ENCODE measurements around the gene WDFY4. TPM values are rescaled to one million over a fixed set of nuclear protein-coding genes. Genes with fewer than 3 reads are reported as not detected.
A peak's percentile ranks its signal among the peaks of the same experiment; 100 is the strongest.

The WDFY4 gene
- total RNA-seq, 1 donor from 2014 or later, result not detected

DNA sequence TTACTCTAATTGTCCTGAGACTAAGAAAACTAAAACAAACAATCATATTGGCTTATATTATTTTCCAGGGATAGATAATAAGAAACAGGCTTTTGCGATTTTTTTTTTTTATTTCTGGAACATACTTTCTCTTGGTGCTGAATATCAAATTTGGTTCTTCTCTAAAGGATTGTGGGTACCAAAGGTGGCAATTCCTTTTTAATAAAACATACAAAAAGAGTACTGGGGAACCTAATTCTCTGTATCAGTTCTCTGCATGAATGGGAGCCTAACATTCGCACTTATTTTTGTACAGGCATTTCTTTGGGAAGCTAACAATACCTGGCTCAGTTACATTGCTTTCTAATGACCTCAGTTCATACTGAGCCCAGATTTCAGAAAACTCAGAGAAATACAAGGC, 222.2 kb downstream of the WDFY4 start:
- H3K4me3 Mint-ChIP-seq (ENCODE audit: unreplicated experiment), result no peak overlapping the region
- peaks cover 3% of the 10 kb centered on the region for H3K27me3 Mint-ChIP-seq (ENCODE audit: unreplicated experiment)
- no peak overlapping the region for H3K27ac Mint-ChIP-seq (ENCODE audit: unreplicated experiment)
- no peak for DNase-seq (ENCODE audit: extremely low spot score, unreplicated experiment)
- H3K9me3 Mint-ChIP-seq (ENCODE audit: unreplicated experiment), result no peaks in the 10 kb centered on the region
- H3K36me3 Mint-ChIP-seq (ENCODE audit: unreplicated experiment), result no peaks in the 10 kb centered on the region
- TF ChIP-seq, protein P1, sequence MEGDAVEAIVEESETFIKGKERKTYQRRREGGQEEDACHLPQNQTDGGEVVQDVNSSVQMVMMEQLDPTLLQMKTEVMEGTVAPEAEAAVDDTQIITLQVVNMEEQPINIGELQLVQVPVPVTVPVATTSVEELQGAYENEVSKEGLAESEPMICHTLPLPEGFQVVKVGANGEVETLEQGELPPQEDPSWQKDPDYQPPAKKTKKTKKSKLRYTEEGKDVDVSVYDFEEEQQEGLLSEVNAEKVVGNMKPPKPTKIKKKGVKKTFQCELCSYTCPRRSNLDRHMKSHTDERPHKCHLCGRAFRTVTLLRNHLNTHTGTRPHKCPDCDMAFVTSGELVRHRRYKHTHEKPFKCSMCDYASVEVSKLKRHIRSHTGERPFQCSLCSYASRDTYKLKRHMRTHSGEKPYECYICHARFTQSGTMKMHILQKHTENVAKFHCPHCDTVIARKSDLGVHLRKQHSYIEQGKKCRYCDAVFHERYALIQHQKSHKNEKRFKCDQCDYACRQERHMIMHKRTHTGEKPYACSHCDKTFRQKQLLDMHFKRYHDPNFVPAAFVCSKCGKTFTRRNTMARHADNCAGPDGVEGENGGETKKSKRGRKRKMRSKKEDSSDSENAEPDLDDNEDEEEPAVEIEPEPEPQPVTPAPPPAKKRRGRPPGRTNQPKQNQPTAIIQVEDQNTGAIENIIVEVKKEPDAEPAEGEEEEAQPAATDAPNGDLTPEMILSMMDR (IDR thresholded peaks at IDR 0.05), result no peak
- H3K4me1 Mint-ChIP-seq (ENCODE audit: unreplicated experiment), result no peaks in the 10 kb centered on the region

DNA sequence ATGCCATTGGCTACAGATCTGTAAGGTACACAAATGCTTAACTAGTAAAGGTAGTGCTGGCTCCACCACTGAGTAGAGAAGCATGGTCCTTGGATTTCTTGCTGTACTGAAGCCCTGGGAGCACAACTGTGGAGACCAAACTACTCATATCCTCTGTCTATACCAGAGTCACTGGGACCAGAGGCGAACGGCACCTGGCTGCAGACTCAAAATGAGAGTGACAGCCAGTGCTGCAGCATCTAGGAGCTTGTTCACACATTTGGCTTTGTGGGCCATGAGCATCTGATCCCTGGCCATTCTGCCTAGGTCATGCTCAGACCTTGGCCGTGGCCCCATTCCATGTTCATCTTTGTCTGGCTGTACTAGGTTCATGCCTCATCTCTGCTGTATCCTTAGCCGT, 223.1 kb downstream of the WDFY4 start:
- peaks cover 3% of the 10 kb centered on the region for H3K27me3 Mint-ChIP-seq (ENCODE audit: unreplicated experiment)

GRCh38 chr10:48910548-48910947, 225.9 kb downstream of the WDFY4 start:
- Mint-ChIP-seq H3K27ac (ENCODE audit: unreplicated experiment) (no peak overlapping the region), H3K36me3 (ENCODE audit: unreplicated experiment) (no peaks in the 10 kb centered on the region), H3K9me3 (ENCODE audit: unreplicated experiment) (no peaks in the 10 kb centered on the region), H3K4me1 (ENCODE audit: unreplicated experiment) (no peaks in the 10 kb centered on the region), H3K4me3 (ENCODE audit: unreplicated experiment) (no peak overlapping the region), H3K27me3 (ENCODE audit: unreplicated experiment) (peaks cover 3% of the 10 kb centered on the region)
- DNase-seq (ENCODE audit: extremely low spot score, unreplicated experiment), result no peak
- TF ChIP-seq, protein P1 (IDR thresholded peaks at IDR 0.05), result no peak

More for the DNA sequence above, 223.1 kb downstream of the WDFY4 start:
- Mint-ChIP-seq H3K27ac (ENCODE audit: unreplicated experiment) (no peak overlapping the region), H3K36me3 (ENCODE audit: unreplicated experiment) (no peaks in the 10 kb centered on the region), H3K9me3 (ENCODE audit: unreplicated experiment) (no peaks in the 10 kb centered on the region), H3K4me3 (ENCODE audit: unreplicated experiment) (no peak overlapping the region), H3K4me1 (ENCODE audit: unreplicated experiment) (no peaks in the 10 kb centered on the region)
- no peak for DNase-seq (ENCODE audit: extremely low spot score, unreplicated experiment)
- TF ChIP-seq, protein P1 (IDR thresholded peaks at IDR 0.05), result no peak

DNA sequence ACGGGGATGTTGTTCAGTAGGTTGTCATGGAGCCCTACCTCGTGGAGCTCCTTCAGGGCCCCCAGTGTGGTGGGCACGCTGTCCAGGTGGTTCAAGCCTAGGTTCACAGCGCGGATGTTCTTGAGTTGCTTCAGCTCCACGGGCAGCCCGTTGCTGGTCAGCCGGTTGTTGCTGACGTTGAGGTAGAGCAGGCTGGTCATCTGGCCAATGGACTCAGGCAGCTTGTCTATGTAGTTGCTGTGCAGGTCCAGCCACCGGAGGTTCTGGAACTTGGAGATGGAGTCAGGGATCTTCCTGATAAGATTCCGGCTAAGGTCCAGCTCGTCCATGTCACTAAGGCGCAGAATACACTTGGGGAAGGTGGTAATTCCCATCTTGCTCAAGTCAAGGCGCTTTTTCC, 229.0 kb downstream of the WDFY4 start:
- Mint-ChIP-seq H3K27me3 (ENCODE audit: unreplicated experiment) (peaks cover 9% of the 10 kb centered on the region), H3K27ac (ENCODE audit: unreplicated experiment) (no peak overlapping the region), H3K4me1 (ENCODE audit: unreplicated experiment) (no peaks in the 10 kb centered on the region), H3K4me3 (ENCODE audit: unreplicated experiment) (no peak overlapping the region), H3K36me3 (ENCODE audit: unreplicated experiment) (no peaks in the 10 kb centered on the region), H3K9me3 (ENCODE audit: unreplicated experiment) (no peaks in the 10 kb centered on the region)
- TF ChIP-seq, protein P1 (IDR thresholded peaks at IDR 0.05), result no peak
- DNase-seq (ENCODE audit: extremely low spot score, unreplicated experiment), result no peak

DNA sequence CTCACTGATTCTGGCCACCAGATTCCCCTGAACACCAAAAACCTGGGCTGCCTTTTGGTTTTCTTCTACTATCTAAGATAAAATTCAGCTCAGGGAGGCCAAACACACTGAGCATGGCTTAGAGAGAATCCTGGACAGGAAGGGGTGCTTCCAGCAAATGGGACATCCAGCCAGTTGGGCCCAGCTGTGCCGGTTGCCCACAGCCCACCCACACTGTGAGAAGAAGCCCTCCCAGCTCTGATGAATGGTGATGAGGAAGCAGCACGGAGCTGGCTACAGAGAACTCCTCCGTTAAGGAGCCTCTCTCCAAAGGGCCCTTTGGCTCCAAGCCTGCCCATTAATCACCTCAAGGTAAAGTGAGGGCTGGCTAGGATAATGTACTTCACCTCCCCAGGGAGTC, 239.1 kb downstream of the WDFY4 start:
- no peak overlapping the region for H3K4me3 Mint-ChIP-seq (ENCODE audit: unreplicated experiment)
- peaks cover 15% of the 10 kb centered on the region for H3K27me3 Mint-ChIP-seq (ENCODE audit: unreplicated experiment)
- no peak overlapping the region for H3K27ac Mint-ChIP-seq (ENCODE audit: unreplicated experiment)
- no peaks in the 10 kb centered on the region for H3K36me3 Mint-ChIP-seq (ENCODE audit: unreplicated experiment)
- no peaks in the 10 kb centered on the region for H3K4me1 Mint-ChIP-seq (ENCODE audit: unreplicated experiment)
- peak; percentile 71 for DNase-seq (ENCODE audit: extremely low spot score, unreplicated experiment)
- H3K9me3 Mint-ChIP-seq (ENCODE audit: unreplicated experiment), result no peaks in the 10 kb centered on the region
- TF ChIP-seq, protein P1 (IDR thresholded peaks at IDR 0.05), result no peak
